Measurements from ENCODE around the gene NHP2. TPM values are rescaled to one million over a fixed set of nuclear protein-coding genes. Genes with fewer than 3 reads are reported as not detected.

Gene NHP2
- total RNA-seq, 1 donor: 88.1 TPM

DNA sequence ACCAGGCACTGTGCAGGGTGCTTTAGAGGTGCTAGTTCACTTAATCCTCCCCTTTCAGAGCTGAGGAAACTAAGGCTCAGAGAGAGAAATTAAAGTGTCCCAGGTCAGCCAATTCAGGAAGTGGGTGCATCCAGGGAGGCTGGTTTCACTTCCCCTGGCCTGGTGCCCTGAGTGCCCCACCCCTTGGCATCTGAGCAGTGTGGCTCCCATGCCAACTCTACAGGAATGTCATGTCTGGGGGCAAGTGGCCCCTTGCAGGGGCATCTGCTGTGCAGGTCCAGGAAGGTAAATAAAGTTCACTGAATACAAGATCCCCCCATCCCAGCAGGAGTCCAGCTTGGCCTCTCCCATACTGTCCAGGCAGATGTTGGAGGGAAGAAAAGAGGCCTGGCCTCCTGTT is 44.7 kb downstream of the NHP2 start:
- no peak overlapping the region for H3K4me3 ChIP-seq (ENCODE audit: low read depth, low read length)
- no peak for DNase-seq (ENCODE audit: low read depth)
- TF ChIP-seq, protein P1, sequence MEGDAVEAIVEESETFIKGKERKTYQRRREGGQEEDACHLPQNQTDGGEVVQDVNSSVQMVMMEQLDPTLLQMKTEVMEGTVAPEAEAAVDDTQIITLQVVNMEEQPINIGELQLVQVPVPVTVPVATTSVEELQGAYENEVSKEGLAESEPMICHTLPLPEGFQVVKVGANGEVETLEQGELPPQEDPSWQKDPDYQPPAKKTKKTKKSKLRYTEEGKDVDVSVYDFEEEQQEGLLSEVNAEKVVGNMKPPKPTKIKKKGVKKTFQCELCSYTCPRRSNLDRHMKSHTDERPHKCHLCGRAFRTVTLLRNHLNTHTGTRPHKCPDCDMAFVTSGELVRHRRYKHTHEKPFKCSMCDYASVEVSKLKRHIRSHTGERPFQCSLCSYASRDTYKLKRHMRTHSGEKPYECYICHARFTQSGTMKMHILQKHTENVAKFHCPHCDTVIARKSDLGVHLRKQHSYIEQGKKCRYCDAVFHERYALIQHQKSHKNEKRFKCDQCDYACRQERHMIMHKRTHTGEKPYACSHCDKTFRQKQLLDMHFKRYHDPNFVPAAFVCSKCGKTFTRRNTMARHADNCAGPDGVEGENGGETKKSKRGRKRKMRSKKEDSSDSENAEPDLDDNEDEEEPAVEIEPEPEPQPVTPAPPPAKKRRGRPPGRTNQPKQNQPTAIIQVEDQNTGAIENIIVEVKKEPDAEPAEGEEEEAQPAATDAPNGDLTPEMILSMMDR (IDR thresholded peaks at IDR 0.05; ENCODE audit: insufficient read depth, low read depth, low read length): no peak

DNA sequence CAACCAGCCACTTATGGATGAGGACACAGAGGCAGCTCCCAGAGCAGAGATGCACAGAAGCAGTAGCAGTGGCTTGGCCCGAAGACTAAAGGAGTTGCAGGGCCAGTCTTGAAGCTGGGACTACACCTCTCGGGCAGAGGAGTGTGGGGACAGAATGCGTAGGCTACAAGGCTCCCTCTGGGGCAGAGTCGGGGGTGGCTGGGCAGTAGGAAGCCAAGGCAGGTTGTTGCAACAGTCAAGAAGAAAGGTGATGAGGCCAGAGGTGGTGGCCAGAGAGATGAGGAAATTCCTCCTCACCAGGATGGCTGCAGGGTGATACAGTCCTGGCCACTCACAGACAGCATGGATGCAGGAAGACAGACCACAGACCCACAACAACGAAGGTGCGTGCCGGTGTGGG is 45.2 kb downstream of the NHP2 start:
- TF ChIP-seq, protein P1 (IDR thresholded peaks at IDR 0.05; ENCODE audit: insufficient read depth, low read depth, low read length): no peak
- no peak for DNase-seq (ENCODE audit: low read depth)
- no peak overlapping the region for H3K4me3 ChIP-seq (ENCODE audit: low read depth, low read length)

DNA sequence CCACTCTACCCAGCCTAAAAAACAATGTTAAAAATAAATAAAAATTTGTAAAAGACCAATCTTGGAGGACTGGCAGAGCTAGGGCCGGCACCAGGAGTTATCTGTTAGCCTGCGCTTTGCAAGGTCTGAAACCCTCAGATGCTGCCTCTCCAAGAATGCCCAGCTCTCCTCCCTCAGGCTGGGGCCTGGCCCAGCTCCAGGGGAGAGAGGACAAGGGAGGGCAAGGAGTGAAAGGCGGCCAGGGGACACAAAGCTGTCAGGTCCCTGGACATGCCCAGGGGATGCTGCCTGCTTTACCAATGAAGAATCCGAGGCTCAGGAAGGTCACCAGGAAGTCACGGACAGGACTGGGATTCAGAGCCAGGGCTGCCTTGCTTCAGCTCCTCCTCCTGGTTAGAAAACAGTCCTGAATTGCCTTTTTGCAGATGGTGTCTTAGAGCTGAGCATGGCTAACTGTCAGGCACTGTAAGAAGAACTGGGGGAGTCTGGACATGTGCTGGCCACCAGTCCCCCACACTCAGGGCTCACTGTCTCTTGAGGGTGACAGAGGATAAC is 45.9 kb downstream of the NHP2 start:
- no peak overlapping the region for H3K4me3 ChIP-seq (ENCODE audit: low read depth, low read length)
- no peak for DNase-seq (ENCODE audit: low read depth)
- TF ChIP-seq, protein P1 (IDR thresholded peaks at IDR 0.05; ENCODE audit: insufficient read depth, low read depth, low read length): no peak

DNA sequence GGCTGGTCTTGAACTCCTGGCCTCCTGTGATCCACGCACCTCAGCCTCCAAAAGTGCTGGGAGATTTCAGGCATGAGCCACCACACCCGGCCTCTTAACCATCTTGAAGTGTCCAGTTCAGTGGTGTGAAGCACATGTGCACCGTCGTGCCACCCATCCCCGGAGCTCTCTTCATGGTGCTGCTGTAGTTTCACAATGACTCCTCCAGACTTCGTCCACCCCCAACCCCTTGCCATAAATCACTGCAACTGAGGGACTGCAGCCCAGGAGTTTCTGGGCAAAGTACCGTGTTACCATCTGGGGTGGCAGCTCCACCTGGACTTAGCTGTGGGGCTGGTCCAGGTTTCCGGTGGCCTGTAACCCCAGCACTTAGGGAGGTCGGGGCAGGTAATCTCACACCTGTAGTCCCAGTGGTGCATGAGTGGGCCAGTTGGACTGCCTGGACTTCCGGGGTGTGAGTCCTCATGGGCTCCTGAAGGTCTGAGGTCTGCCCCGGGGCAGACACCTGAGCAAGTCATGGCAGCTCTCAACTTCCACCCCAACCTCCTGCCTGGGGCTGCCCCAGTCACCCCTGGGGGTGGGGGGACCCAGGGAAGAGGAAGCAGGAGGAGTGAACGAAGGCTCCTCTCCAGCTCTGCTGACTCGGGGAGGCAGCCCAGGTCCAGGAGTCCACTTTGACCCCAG is 47.0 kb downstream of the NHP2 start:
- TF ChIP-seq, protein P1 (IDR thresholded peaks at IDR 0.05; ENCODE audit: insufficient read depth, low read depth, low read length): no peak
- no peak for DNase-seq (ENCODE audit: low read depth)
- H3K4me3 ChIP-seq (ENCODE audit: low read depth, low read length): no peak overlapping the region

DNA sequence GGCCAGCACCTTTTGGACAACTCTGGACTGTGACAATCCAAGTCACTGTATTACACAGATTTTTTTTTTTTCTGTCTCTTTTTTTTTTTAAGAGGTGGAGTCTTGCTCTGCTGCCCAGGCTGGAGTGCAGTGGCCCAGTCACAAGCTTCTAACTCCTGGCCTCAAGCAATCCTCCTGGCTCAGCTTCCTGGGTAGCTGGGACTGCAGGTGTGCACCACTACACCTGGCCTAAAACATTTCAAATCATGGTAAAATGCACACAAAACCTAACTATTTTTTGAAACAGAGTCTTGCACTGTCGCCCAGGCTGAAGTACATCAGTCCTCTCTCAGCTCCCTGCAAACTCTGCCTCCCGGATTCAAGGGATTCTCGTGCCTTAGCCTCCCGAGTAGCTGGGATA is 47.6 kb downstream of the NHP2 start:
- DNase-seq (ENCODE audit: low read depth): no peak
- no peak overlapping the region for H3K4me3 ChIP-seq (ENCODE audit: low read depth, low read length)
- TF ChIP-seq, protein P1 (IDR thresholded peaks at IDR 0.05; ENCODE audit: insufficient read depth, low read depth, low read length): no peak

DNA sequence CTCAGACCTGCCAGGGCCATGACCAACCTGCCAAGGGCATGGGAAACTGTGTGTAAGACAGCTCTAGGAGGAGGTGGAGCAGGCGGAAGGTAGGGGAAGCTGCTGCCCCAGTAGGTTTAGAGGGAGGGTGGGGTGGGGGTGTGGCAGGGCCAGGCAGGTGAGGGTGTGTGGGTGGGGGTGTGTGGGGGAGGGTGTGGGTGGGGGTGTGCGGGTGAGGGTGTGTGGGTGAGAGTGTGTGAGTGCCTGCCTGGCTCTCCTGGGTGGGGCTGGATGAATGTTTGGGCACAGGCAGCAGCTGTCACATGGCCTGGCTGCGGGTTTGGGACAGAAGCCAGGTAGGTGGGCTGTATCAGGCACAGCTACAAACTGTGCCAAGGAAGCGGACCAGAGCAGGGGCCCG is 49.2 kb downstream of the NHP2 start:
- TF ChIP-seq, protein P1 (IDR thresholded peaks at IDR 0.05; ENCODE audit: insufficient read depth, low read depth, low read length): no peak
- DNase-seq (ENCODE audit: low read depth): no peak
- H3K4me3 ChIP-seq (ENCODE audit: low read depth, low read length): no peak overlapping the region

DNA sequence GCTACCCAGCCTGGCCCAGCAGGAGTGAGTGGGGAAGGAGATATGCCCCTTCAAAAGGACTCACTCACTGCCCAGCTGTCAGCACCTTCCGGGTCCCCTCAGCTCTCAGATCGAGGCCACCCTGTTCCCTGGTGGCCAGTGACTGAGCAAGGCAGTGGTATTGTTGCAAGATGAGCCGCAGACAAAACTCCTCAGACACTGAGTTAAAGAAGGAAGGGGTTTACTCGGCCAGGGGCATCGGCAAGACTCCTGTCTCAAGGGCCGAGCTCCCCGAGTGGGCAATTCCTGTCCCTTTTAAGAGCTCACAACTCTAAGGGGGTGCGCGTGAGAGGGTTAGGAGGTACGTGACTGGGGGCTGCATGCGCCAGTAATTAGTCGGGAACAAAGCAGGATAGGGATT is 50.1 kb downstream of the NHP2 start:
- H3K4me3 ChIP-seq (ENCODE audit: low read depth, low read length): no peak overlapping the region
- TF ChIP-seq, protein P1 (IDR thresholded peaks at IDR 0.05; ENCODE audit: insufficient read depth, low read depth, low read length): no peak
- no peak for DNase-seq (ENCODE audit: low read depth)
